Measurements from ENCODE around the gene RPL7L1. TPM values are rescaled to one million over a fixed set of nuclear protein-coding genes. Genes with fewer than 3 reads are reported as not detected.

The RPL7L1 gene
- total and polyA plus RNA-seq, 2 of the 13 experiments (the other 11 are each of a cell fraction or from before 2014, with no cell fraction given), result 51.6 to 179 TPM

GRCh38 chr6:42845327-42845694, 34.1 kb upstream of the RPL7L1 start (continued):
- TF ChIP-seq FOXP4 (CRISPR knock-in tag; IDR thresholded peaks at IDR 0.05) (peak; percentile 88), GATAD2A (CRISPR knock-in tag; IDR thresholded peaks at IDR 0.05) (peak; percentile 90), ZNF362 (CRISPR knock-in tag; IDR thresholded peaks at IDR 0.05; ENCODE audit: borderline replicate concordance) (0 out of 2 replicates have a peak, but pooled peaks have one; percentile 43), ZNF737 (CRISPR knock-in tag; IDR thresholded peaks at IDR 0.05; ENCODE audit: borderline replicate concordance) (no peak), POLR2A (IDR thresholded peaks at IDR 0.05; ENCODE audit: insufficient read depth in 1 of 2, low read depth in 2 of 2, low read length in 2 of 2) (0 out of 4 replicates have a peak, but pooled peaks of 1 of the 2 experiments have one; percentile 41), ZFP82 (CRISPR knock-in tag; IDR thresholded peaks at IDR 0.05; ENCODE audit: borderline replicate concordance) (no peak), ZNF788 (CRISPR knock-in tag; IDR thresholded peaks at IDR 0.05; ENCODE audit: borderline replicate concordance) (peak; percentile 73; the same call in 1 of the 2 replicates), ZNF101 (CRISPR knock-in tag; IDR thresholded peaks at IDR 0.05; ENCODE audit: borderline replicate concordance, low read depth) (no peak), KLF9 (CRISPR knock-in tag; IDR thresholded peaks at IDR 0.05; ENCODE audit: low read depth) (0 out of 2 replicates have a peak, but pooled peaks have one; percentile 26), ZBTB43 (CRISPR knock-in tag; conservative IDR thresholded peaks at IDR 0.05) (peak; percentile 80; the same call in 1 of the 2 replicates), KLF12 (CRISPR knock-in tag; IDR thresholded peaks at IDR 0.05; ENCODE audit: borderline replicate concordance) (0 out of 2 replicates have a peak, but pooled peaks have one; percentile 59), ZNF629 (CRISPR knock-in tag; conservative IDR thresholded peaks at IDR 0.05) (peak; percentile 71), FOXO1 (CRISPR knock-in tag; IDR thresholded peaks at IDR 0.05) (peak; percentile 89), MLXIP (CRISPR knock-in tag; IDR thresholded peaks at IDR 0.05; ENCODE audit: borderline replicate concordance) (no peak), KLF16 (CRISPR knock-in tag; IDR thresholded peaks at IDR 0.05) (peak in 1 of 2 experiments; percentile 48; a peak in 1 of 4 replicates), CHD4 (IDR thresholded peaks at IDR 0.05; ENCODE audit: borderline replicate concordance, low read length) (0 out of 2 replicates have a peak, but pooled peaks have one; percentile 51), ATF4 (CRISPR knock-in tag; IDR thresholded peaks at IDR 0.05) (peak in 1 of 2 experiments; percentile 53; a peak in 1 of 4 replicates), CENPX (CRISPR knock-in tag; IDR thresholded peaks at IDR 0.05) (no peak), ZNF768 (CRISPR knock-in tag; IDR thresholded peaks at IDR 0.05) (peak; percentile 93), ZNF766 (CRISPR knock-in tag; IDR thresholded peaks at IDR 0.05; ENCODE audit: borderline replicate concordance) (peak; percentile 91), HOXA3 (CRISPR knock-in tag; IDR thresholded peaks at IDR 0.05) (peak; percentile 81), ZNF570 (CRISPR knock-in tag; IDR thresholded peaks at IDR 0.05; ENCODE audit: borderline replicate concordance) (no peak), ZNF703 (CRISPR knock-in tag; IDR thresholded peaks at IDR 0.05; ENCODE audit: borderline replicate concordance) (no peak)
